Measurements from ENCODE around the gene SLC16A5. TPM values are rescaled to one million over a fixed set of nuclear protein-coding genes. Genes with fewer than 3 reads are reported as not detected.
A peak's percentile ranks its signal among the peaks of the same experiment; 100 is the strongest.

The SLC16A5 gene
- total and polyA plus RNA-seq, 10 of the 15 experiments (the other 5 are each of a cell fraction or from before 2014, with no cell fraction given), result 0.03 to 3.1 (median 0.96) TPM

GRCh38 chr17:75049706-75050105 is 38.0 kb upstream of the SLC16A5 start:
- SMC1A ChIA-PET (ENCODE audit: uncharacterized antibody, unreplicated experiment), result interaction anchor here (0.6 to 2.5 kb wide), 8 partner anchors 10 to 164 kb away, joined by 3 to 9 read pairs (median 5); partner anchors contain the start of gene MRPL58
- in situ Hi-C loops (cut with MboI), result no loop called here
- Histone ChIP-seq H2AFZ (ENCODE audit: control insufficient read depth, low read depth, low read length) (no peak overlapping the region), H3K4me2 (ENCODE audit: control insufficient read depth, insufficient read depth) (no peak overlapping the region), H3K27ac (ENCODE audit: control insufficient read depth, insufficient read depth) (no peak overlapping the region), H3K36me3 (ENCODE audit: control insufficient read depth in 2 of 2, insufficient read depth in 2 of 2, low read length in 1 of 2) (no peaks in the 10 kb centered on the region; a peak in 2 of 4 replicates), H3K4me3 (no peak overlapping the region), H3K9me3 (replicated peaks; ENCODE audit: control insufficient read depth, insufficient read depth, low read length) (no peaks in the 10 kb centered on the region), H4K20me1 (ENCODE audit: control insufficient read depth, insufficient read depth) (no peaks in the 10 kb centered on the region), H3K9ac (ENCODE audit: control insufficient read depth, insufficient read depth, low read length) (no peak overlapping the region), H3K27me3 (replicated peaks in 1 of 2; ENCODE audit: control insufficient read depth in 2 of 2, insufficient read depth in 2 of 2, low read length in 1 of 2) (no peaks in the 10 kb centered on the region), H3K79me2 (ENCODE audit: control insufficient read depth, insufficient read depth, low read length) (peaks cover 22% of the 10 kb centered on the region), H3K4me1 (ENCODE audit: control insufficient read depth, insufficient read depth, low read length) (peaks cover 3% of the 10 kb centered on the region)
- no peak for DNase-seq (ENCODE audit: low read depth, low spot score)
- RAD21 ChIA-PET (ENCODE audit: unreplicated experiment), result interaction anchor here (0.8 to 4.3 kb wide), 4 partner anchors 29 to 88 kb away, joined by 3 to 22 read pairs (median 4); no protein-coding TSS in a partner anchor
- no peak for ATAC-seq
- no TSS peak for BruUV-seq (replicated peaks)
- no peak for FAIRE-seq
- POLR2A ChIA-PET, result interaction anchor here (0.6 to 0.9 kb wide), 4 partner anchors 9 to 200 kb away, joined by 3 read pairs; no protein-coding TSS in a partner anchor
- CTCF ChIA-PET, result interaction anchor here (0.8 to 2.7 kb wide), 8 partner anchors 15 to 124 kb away, joined by 3 to 16 read pairs (median 6); partner anchors contain the start of gene MRPL58
- TF ChIP-seq SMC3 (IDR thresholded peaks at IDR 0.05; ENCODE audit: borderline replicate concordance, low read length) (no peak), RUNX3 (IDR thresholded peaks at IDR 0.05; ENCODE audit: low read length) (peak; percentile 26; the same call in 1 of the 2 replicates)
- intact Hi-C loops (cut with micrococcal nuclease; ENCODE audit: unreplicated experiment), result no loop called here

DNA sequence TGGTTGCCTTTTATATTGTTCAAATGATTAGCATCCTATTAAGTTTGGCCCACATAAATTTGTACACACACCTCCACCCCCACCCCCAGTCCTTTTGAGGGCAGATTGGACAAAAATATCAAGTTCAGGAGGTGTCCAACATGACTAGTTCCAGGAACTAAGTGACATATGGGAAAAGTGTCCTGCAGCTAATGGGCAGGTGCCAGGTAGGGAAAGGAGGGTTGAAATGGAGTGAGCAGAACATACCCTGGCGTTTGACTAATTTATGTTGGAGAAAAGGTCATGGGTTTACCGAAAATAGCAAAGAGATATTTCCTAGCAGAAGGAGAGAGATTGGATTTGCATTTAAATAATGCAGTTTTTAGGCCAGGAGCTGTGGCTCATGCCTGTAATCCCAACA is 35.8 kb upstream of the SLC16A5 start:
- no peak overlapping the region for H3K27ac ChIP-seq (ENCODE audit: control insufficient read depth, insufficient read depth)
- ChIA-PET RAD21 (ENCODE audit: unreplicated experiment) (no interaction called here), SMC1A (ENCODE audit: uncharacterized antibody, unreplicated experiment) (no interaction called here), POLR2A (no interaction called here), CTCF (no interaction called here)
- intact Hi-C loops (cut with micrococcal nuclease; ENCODE audit: unreplicated experiment) (no loop called here), in situ Hi-C loops (cut with MboI) (no loop called here)
- DNase-seq (ENCODE audit: low read depth, low spot score) (no peak), ATAC-seq (no peak), FAIRE-seq (no peak)
- WGBS (ENCODE audit: insufficient coverage, insufficient replicate concordance, low lambda C conversion rate, missing lambda C conversion rate), result 100% methylated on average over 2 of the region's 2 CpGs
- H3K9me3 ChIP-seq (replicated peaks; ENCODE audit: control insufficient read depth, insufficient read depth, low read length), result no peaks in the 10 kb centered on the region
- no TSS peak for BruUV-seq (replicated peaks)
- no peaks in the 10 kb centered on the region; a peak in 2 of 4 replicates for H3K36me3 ChIP-seq (ENCODE audit: control insufficient read depth in 2 of 2, insufficient read depth in 2 of 2, low read length in 1 of 2)
- no peaks in the 10 kb centered on the region for H3K27me3 ChIP-seq (replicated peaks in 1 of 2; ENCODE audit: control insufficient read depth in 2 of 2, insufficient read depth in 2 of 2, low read length in 1 of 2)
- no peak overlapping the region for H2AFZ ChIP-seq (ENCODE audit: control insufficient read depth, low read depth, low read length)
- H3K4me3 ChIP-seq, result no peak overlapping the region
- peaks cover 11% of the 10 kb centered on the region for H3K79me2 ChIP-seq (ENCODE audit: control insufficient read depth, insufficient read depth, low read length)
- H3K4me1 ChIP-seq (ENCODE audit: control insufficient read depth, insufficient read depth, low read length), result peaks cover 3% of the 10 kb centered on the region
- no peak overlapping the region for H3K4me2 ChIP-seq (ENCODE audit: control insufficient read depth, insufficient read depth)
- no peaks in the 10 kb centered on the region for H4K20me1 ChIP-seq (ENCODE audit: control insufficient read depth, insufficient read depth)
- no peak overlapping the region for H3K9ac ChIP-seq (ENCODE audit: control insufficient read depth, insufficient read depth, low read length)
- TF ChIP-seq SIX5 (IDR thresholded peaks at IDR 0.05; ENCODE audit: low read depth, low read length, severe bottlenecking) (no peak), SMC3 (IDR thresholded peaks at IDR 0.05; ENCODE audit: borderline replicate concordance, low read length) (no peak), FOS (IDR thresholded peaks at IDR 0.05; ENCODE audit: borderline replicate concordance, extremely low read depth, insufficient read length) (no peak), HDAC6 (IDR thresholded peaks at IDR 0.05; ENCODE audit: unreplicated experiment) (no peak), ELK1 (IDR thresholded peaks at IDR 0.05; ENCODE audit: low read depth, low read length) (no peak), NR2C2 (IDR thresholded peaks at IDR 0.05; ENCODE audit: borderline replicate concordance, control insufficient read depth, insufficient read length, low read depth) (no peak), TARDBP (IDR thresholded peaks at IDR 0.05; ENCODE audit: borderline replicate concordance) (no peak), RAD21 (IDR thresholded peaks at IDR 0.05; ENCODE audit: insufficient read depth, low read depth, low read length) (no peak), SMAD1 (IDR thresholded peaks at IDR 0.05; ENCODE audit: low read depth, partially characterized antibody) (no peak), NRF1 (conservative IDR thresholded peaks at IDR 0.05; ENCODE audit: low read depth, low read length) (no peak), LARP7 (IDR thresholded peaks at IDR 0.05) (no peak), SIN3A (IDR thresholded peaks at IDR 0.05; ENCODE audit: low read depth, low read length) (no peak)
- TF ChIP-seq, protein P1, sequence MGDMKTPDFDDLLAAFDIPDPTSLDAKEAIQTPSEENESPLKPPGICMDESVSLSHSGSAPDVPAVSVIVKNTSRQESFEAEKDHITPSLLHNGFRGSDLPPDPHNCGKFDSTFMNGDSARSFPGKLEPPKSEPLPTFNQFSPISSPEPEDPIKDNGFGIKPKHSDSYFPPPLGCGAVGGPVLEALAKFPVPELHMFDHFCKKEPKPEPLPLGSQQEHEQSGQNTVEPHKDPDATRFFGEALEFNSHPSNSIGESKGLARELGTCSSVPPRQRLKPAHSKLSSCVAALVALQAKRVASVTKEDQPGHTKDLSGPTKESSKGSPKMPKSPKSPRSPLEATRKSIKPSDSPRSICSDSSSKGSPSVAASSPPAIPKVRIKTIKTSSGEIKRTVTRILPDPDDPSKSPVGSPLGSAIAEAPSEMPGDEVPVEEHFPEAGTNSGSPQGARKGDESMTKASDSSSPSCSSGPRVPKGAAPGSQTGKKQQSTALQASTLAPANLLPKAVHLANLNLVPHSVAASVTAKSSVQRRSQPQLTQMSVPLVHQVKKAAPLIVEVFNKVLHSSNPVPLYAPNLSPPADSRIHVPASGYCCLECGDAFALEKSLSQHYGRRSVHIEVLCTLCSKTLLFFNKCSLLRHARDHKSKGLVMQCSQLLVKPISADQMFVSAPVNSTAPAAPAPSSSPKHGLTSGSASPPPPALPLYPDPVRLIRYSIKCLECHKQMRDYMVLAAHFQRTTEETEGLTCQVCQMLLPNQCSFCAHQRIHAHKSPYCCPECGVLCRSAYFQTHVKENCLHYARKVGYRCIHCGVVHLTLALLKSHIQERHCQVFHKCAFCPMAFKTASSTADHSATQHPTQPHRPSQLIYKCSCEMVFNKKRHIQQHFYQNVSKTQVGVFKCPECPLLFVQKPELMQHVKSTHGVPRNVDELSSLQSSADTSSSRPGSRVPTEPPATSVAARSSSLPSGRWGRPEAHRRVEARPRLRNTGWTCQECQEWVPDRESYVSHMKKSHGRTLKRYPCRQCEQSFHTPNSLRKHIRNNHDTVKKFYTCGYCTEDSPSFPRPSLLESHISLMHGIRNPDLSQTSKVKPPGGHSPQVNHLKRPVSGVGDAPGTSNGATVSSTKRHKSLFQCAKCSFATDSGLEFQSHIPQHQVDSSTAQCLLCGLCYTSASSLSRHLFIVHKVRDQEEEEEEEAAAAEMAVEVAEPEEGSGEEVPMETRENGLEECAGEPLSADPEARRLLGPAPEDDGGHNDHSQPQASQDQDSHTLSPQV (IDR thresholded peaks at IDR 0.05), result no peak
